ENCODE measurements around the gene KAZN.

GRCh38 chr1:15031251-15031933, 432.9 kb downstream of the KAZN start:
- TF ChIP-seq KDM5A (IDR thresholded peaks at IDR 0.05; ENCODE audit: low read length) (no peak), CTCF (IDR thresholded peaks at IDR 0.05; ENCODE audit: control extremely low read depth in 1 of 3, insufficient read depth in 1 of 3, low read depth in 1 of 3, low read length in 3 of 3) (no peak), RAD21 (IDR thresholded peaks at IDR 0.05 in 1 of 2, conservative IDR thresholded peaks at IDR 0.05 in 1 of 2; ENCODE audit: low read depth in 2 of 2, low read length in 2 of 2) (no peak), ATF2 (IDR thresholded peaks at IDR 0.05; ENCODE audit: low read length) (no peak), HDAC2 (IDR thresholded peaks at IDR 0.05; ENCODE audit: borderline replicate concordance in 1 of 2, low read depth in 2 of 2, low read length in 2 of 2) (no peak), ZNF274 (IDR thresholded peaks at IDR 0.05; ENCODE audit: borderline replicate concordance, extremely low read depth, low read length) (no peak), JUN (IDR thresholded peaks at IDR 0.05; ENCODE audit: low read depth, low read length) (no peak), TBP (IDR thresholded peaks at IDR 0.05; ENCODE audit: low read depth, low read length) (no peak), BACH1 (IDR thresholded peaks at IDR 0.05; ENCODE audit: low read length) (no peak), EZH2 (IDR thresholded peaks at IDR 0.05; ENCODE audit: low read depth, low read length, severe bottlenecking) (no peak), CBX5 (IDR thresholded peaks at IDR 0.05; ENCODE audit: low read depth, low read length) (no peak), POLR2AphosphoS5 (IDR thresholded peaks at IDR 0.05; ENCODE audit: low read depth, low read length) (no peak), E2F6 (IDR thresholded peaks at IDR 0.05) (no peak)
